Endodermal cell (in vitro differentiated cells): ENCODE measurements around the gene SETD9. TPM values are rescaled to one million over a fixed set of nuclear protein-coding genes. Genes with fewer than 3 reads are reported as not detected.

Experiments
- DNase-seq: peaks from one replicate; pipeline ENCODE4 v3.0.0-alpha.2; 2017
- H3K27ac ChIP-seq: 2 replicates; pipeline ENCODE4 v1.5.1; 2013; ENCODE audit warnings: mild to moderate bottlenecking, low read depth, low read length, moderate library complexity
- H3K27me3 ChIP-seq: 2 replicates; pipeline ENCODE4 v1.6.1; 2013; ENCODE audit warnings: mild to moderate bottlenecking, low read length, moderate library complexity; ENCODE audit not compliant: insufficient read depth, control insufficient read depth, poor library complexity, severe bottlenecking
- H3K36me3 ChIP-seq: 2 replicates; pipeline ENCODE4 v1.7.0; 2013; ENCODE audit warnings: mild to moderate bottlenecking, low read length, moderate library complexity; ENCODE audit not compliant: control insufficient read depth, insufficient read depth
- H3K4me1 ChIP-seq: one replicate; pipeline ENCODE4 v1.7.0; 2013; ENCODE audit warnings: low read length; ENCODE audit not compliant: control insufficient read depth, insufficient read depth
- H3K4me3 ChIP-seq: 2 replicates; pipeline ENCODE4 v1.5.1; 2013; ENCODE audit warnings: mild to moderate bottlenecking, low read length, moderate library complexity
- H3K9ac ChIP-seq: 2 replicates; pipeline ENCODE4 v1.6.1; 2013; ENCODE audit warnings: mild to moderate bottlenecking, low read length, moderate library complexity; ENCODE audit not compliant: poor library complexity, severe bottlenecking; ENCODE audit errors: extremely low read depth
- H3K9me3 ChIP-seq: 2 replicates; pipeline ENCODE4 v1.6.1; 2013; ENCODE audit warnings: mild to moderate bottlenecking, low read length, moderate library complexity; ENCODE audit not compliant: control insufficient read depth
- H3K27ac Mint-ChIP-seq: 2 replicates; pipeline ENCODE4 v1.8.0; 2020; ENCODE audit warnings: mixed read lengths
- H3K27me3 Mint-ChIP-seq: 2 replicates; pipeline ENCODE4 v1.8.0; 2021; ENCODE audit warnings: mild to moderate bottlenecking, mixed read lengths; ENCODE audit not compliant: insufficient read depth
- H3K36me3 Mint-ChIP-seq: 2 replicates; pipeline ENCODE4 v1.8.0; 2020; ENCODE audit warnings: low read depth, mixed read lengths
- H3K4me1 Mint-ChIP-seq: 2 replicates; pipeline ENCODE4 v1.8.0; 2020; ENCODE audit warnings: mixed read lengths
- H3K4me3 Mint-ChIP-seq: 2 replicates; pipeline ENCODE4 v1.8.0; 2020; ENCODE audit warnings: mild to moderate bottlenecking, moderate library complexity, mixed read lengths
- H3K9me3 Mint-ChIP-seq: 2 replicates; pipeline ENCODE4 v1.8.0; 2020; ENCODE audit warnings: mild to moderate bottlenecking, mixed read lengths
- CTCF ChIP-seq: fragments of 200-600 bp; sonication (generic); conservative IDR thresholded peaks from 2 replicates; pipeline ENCODE4 v1.5.0; 2021; ENCODE audit warnings: antibody characterized with exemption, mild to moderate bottlenecking
- WGBS, 2 experiments: methylation state at CpG; one replicate each; pipeline versions ENCODE4 v1.1.5 to v1.1.7; 2013; ENCODE audit warnings: missing lambda C conversion rate in 2 of 2, mixed read lengths in 1 of 2; ENCODE audit not compliant: insufficient coverage in 1 of 2, insufficient read length in 1 of 2; 5-methylcytosine and 5-hydroxymethylcytosine counted together
- total RNA-seq, 2 donors: library from RNA; stranded (reverse); fragmentation: NEBNext Ultra II Directional in 1 of 2; extraction: Animal tissue kit (Norgen Biotek cat#: 25700) in 1 of 2; gene quantifications; 2 replicates in 1 of 2; 3 replicates in 1 of 2; pipeline ENCODE4 v1.2.1, GENCODE V29; 2021

SETD9 gene
- total RNA-seq, 2 donors from 2014 or later = 5.0 to 14.9 TPM

GRCh38 chr5:56954262-56954661 lies 44.9 kb downstream of the SETD9 start:
- Mint-ChIP-seq H3K36me3 (peaks cover 8% of the 10 kb centered on the region), H3K27ac (no peak overlapping the region), H3K9me3 (no peaks in the 10 kb centered on the region), H3K4me1 (peaks cover 5% of the 10 kb centered on the region), H3K4me3 (no peak overlapping the region), H3K27me3 (peaks cover 31% of the 10 kb centered on the region)
- Histone ChIP-seq H3K36me3 (peaks cover 10% of the 10 kb centered on the region), H3K27ac (no peak overlapping the region), H3K4me1 (peaks cover 6% of the 10 kb centered on the region), H3K27me3 (peaks cover 45% of the 10 kb centered on the region), H3K9me3 (no peaks in the 10 kb centered on the region), H3K4me3 (no peak overlapping the region), H3K9ac (no peak overlapping the region)
- no peak for TF ChIP-seq CTCF
- 90 to 100% methylated on average over 1 of the region's 1 CpG for WGBS, 2 experiments
- no peak for DNase-seq

GRCh38 chr5:56958595-56958994 lies 49.2 kb downstream of the SETD9 start:
- H3K27ac Mint-ChIP-seq = no peak overlapping the region

GRCh38 chr5:56959326-56959725 lies 49.9 kb downstream of the SETD9 start:
- WGBS, 2 experiments = 89 to 94% methylated on average over 3 to 4 of the region's 4 CpGs
- peaks cover 28% of the 10 kb centered on the region for H3K27me3 ChIP-seq
- no peak overlapping the region for H3K4me3 Mint-ChIP-seq

More at GRCh38 chr5:56958595-56958994, 49.2 kb downstream of the SETD9 start:
- 85 to 86% methylated on average over 1 to 2 of the region's 2 CpGs for WGBS, 2 experiments
- no peaks in the 10 kb centered on the region for H3K36me3 ChIP-seq
- no peaks in the 10 kb centered on the region for H3K9me3 ChIP-seq
- Mint-ChIP-seq H3K4me3 (no peak overlapping the region), H3K4me1 (peaks cover 4% of the 10 kb centered on the region), H3K36me3 (no peaks in the 10 kb centered on the region), H3K9me3 (no peaks in the 10 kb centered on the region), H3K27me3 (peaks cover 28% of the 10 kb centered on the region)
- TF ChIP-seq CTCF = no peak
- H3K27me3 ChIP-seq = peaks cover 35% of the 10 kb centered on the region
- H3K27ac ChIP-seq = no peak overlapping the region
- no peak overlapping the region for H3K4me3 ChIP-seq
- H3K9ac ChIP-seq = no peak overlapping the region
- H3K4me1 ChIP-seq = no peaks in the 10 kb centered on the region
- DNase-seq = no peak

More at GRCh38 chr5:56959326-56959725, 49.9 kb downstream of the SETD9 start:
- peaks cover 2% of the 10 kb centered on the region for H3K4me1 ChIP-seq
- no peak overlapping the region for H3K9ac ChIP-seq
- no peak for TF ChIP-seq CTCF
- DNase-seq = no peak
- Mint-ChIP-seq H3K36me3 (no peaks in the 10 kb centered on the region), H3K27ac (no peak overlapping the region), H3K27me3 (peaks cover 21% of the 10 kb centered on the region), H3K9me3 (no peaks in the 10 kb centered on the region), H3K4me1 (peaks cover 9% of the 10 kb centered on the region)
- no peaks in the 10 kb centered on the region for H3K9me3 ChIP-seq
- H3K36me3 ChIP-seq = no peaks in the 10 kb centered on the region
- H3K27ac ChIP-seq = no peak overlapping the region
- H3K4me3 ChIP-seq = no peak overlapping the region
